Lower leg skin (tissue), 3 donors: ENCODE measurements around the gene CELF1.

Source experiments
- CTCF ChIP-seq, 3 donors: fragments of 450-650 bp; IDR thresholded peaks; one replicate each; pipeline ENCODE4 v1.5.1; 2016; ENCODE audit warnings: antibody characterized with exemption in 3 of 3, mild to moderate bottlenecking in 3 of 3, moderate library complexity in 2 of 3
- POLR2A ChIP-seq, 2 donors: fragments of 450-650 bp; IDR thresholded peaks; one replicate each; pipeline ENCODE4 v1.6.1; 2016 to 2017; ENCODE audit warnings: antibody characterized with exemption in 2 of 2, mild to moderate bottlenecking in 1 of 2, moderate library complexity in 1 of 2

- TF ChIP-seq POLR2A (IDR thresholded peaks at IDR 0.05): no peak
- no peak for TF ChIP-seq CTCF (IDR thresholded peaks at IDR 0.05)
These were observed 20.4 kb upstream of the CELF1 start for GRCh38 chr11:47573321-47573720.
